ENCODE measurements around the gene ARHGAP26. TPM values are rescaled to one million over a fixed set of nuclear protein-coding genes. Genes with fewer than 3 reads are reported as not detected.

The ARHGAP26 gene
- total and polyA plus RNA-seq, 7 donors, result 5.4 to 25.5 (median 19.1) TPM

GRCh38 chr5:142772446-142773293 lies 2.5 kb downstream of the ARHGAP26 start:
- no peaks in the 10 kb centered on the region for H3K36me3 ChIP-seq
- no peaks in the 10 kb centered on the region for H3K9me3 ChIP-seq
- no peaks in the 10 kb centered on the region for H3K27me3 ChIP-seq
- WGBS, 2 donors, result 26 to 79% methylated on average over 6 of the region's 6 CpGs
- peak overlapping the region in 2 of 4 donors; percentile 89 to 90 for H3K27ac ChIP-seq
- DNase-seq, result no peak
- peak overlapping the region in 2 of 4 donors; percentile 74 to 81 for H3K4me3 ChIP-seq
- TF ChIP-seq POLR2A (IDR thresholded peaks at IDR 0.05) (no peak), CTCF (IDR thresholded peaks at IDR 0.05) (no peak), POLR2AphosphoS5 (IDR thresholded peaks at IDR 0.05) (no peak), EP300 (IDR thresholded peaks at IDR 0.05) (no peak)
- intact Hi-C loops (cut with DNase I), result loop anchor here (5.0 to 10.0 kb wide), 3 partner anchors 55 to 1400 kb away; partner anchors contain the start of genes KCTD16, NR3C1 and YIPF5
- H3K4me1 ChIP-seq, result peaks cover 0 to 20% (median 10%) of the 10 kb centered on the region in 4 donors

- intact Hi-C loops (cut with DNase I), result loop anchor here (10.0 kb wide), 1 partner anchor 628 kb away; the partner anchor contains the start of gene NR3C1
- TF ChIP-seq POLR2A (IDR thresholded peaks at IDR 0.05) (no peak), POLR2AphosphoS5 (IDR thresholded peaks at IDR 0.05) (no peak), EP300 (IDR thresholded peaks at IDR 0.05) (no peak), CTCF (IDR thresholded peaks at IDR 0.05) (no peak)
- H3K27me3 ChIP-seq, result no peaks in the 10 kb centered on the region
- no peak for DNase-seq
- H3K9me3 ChIP-seq, result no peaks in the 10 kb centered on the region
- H3K36me3 ChIP-seq, result no peaks in the 10 kb centered on the region
- WGBS, 2 donors, result 93 to 95% methylated on average over 2 of the region's 2 CpGs
- H3K4me3 ChIP-seq, result no peak overlapping the region
- no peak overlapping the region for H3K27ac ChIP-seq
- peaks cover 0 to 38% (median 29%) of the 10 kb centered on the region in 4 donors for H3K4me1 ChIP-seq
Measured at GRCh38 chr5:142777099-142777498, 6.9 kb downstream of the ARHGAP26 start.

GRCh38 chr5:142777850-142778249 lies 7.7 kb downstream of the ARHGAP26 start:
- no peaks in the 10 kb centered on the region for H3K27me3 ChIP-seq
- 83 to 92% methylated on average over 3 of the region's 3 CpGs for WGBS, 2 donors
- peaks cover 0 to 41% (median 29%) of the 10 kb centered on the region in 4 donors for H3K4me1 ChIP-seq
- no peaks in the 10 kb centered on the region for H3K36me3 ChIP-seq
- no peak overlapping the region for H3K4me3 ChIP-seq
- DNase-seq, result no peak
- H3K9me3 ChIP-seq, result no peaks in the 10 kb centered on the region
- intact Hi-C loops (cut with DNase I), result loop anchor here (10.0 kb wide), 1 partner anchor 627 kb away; the partner anchor contains the start of gene NR3C1
- no peak overlapping the region for H3K27ac ChIP-seq
- TF ChIP-seq POLR2AphosphoS5 (IDR thresholded peaks at IDR 0.05), result no peak
- TF ChIP-seq EP300 (IDR thresholded peaks at IDR 0.05), result no peak
- TF ChIP-seq CTCF (IDR thresholded peaks at IDR 0.05), result no peak
- no peak for TF ChIP-seq POLR2A (IDR thresholded peaks at IDR 0.05)

GRCh38 chr5:142779163-142779840 lies 9.1 kb downstream of the ARHGAP26 start:
- peak in 2 of 4 donors; percentile 48 to 71 for TF ChIP-seq EP300 (IDR thresholded peaks at IDR 0.05)
- TF ChIP-seq CTCF (IDR thresholded peaks at IDR 0.05), result no peak
- peak; percentile 6 to 87 (median 76) for TF ChIP-seq POLR2AphosphoS5 (IDR thresholded peaks at IDR 0.05)
- no peak for TF ChIP-seq POLR2A (IDR thresholded peaks at IDR 0.05)
- Histone ChIP-seq H3K27ac (peak overlapping the region; percentile 23 to 72 (median 67)), H3K36me3 (no peaks in the 10 kb centered on the region), H3K27me3 (no peaks in the 10 kb centered on the region), H3K9me3 (no peaks in the 10 kb centered on the region), H3K4me3 (no peak overlapping the region), H3K4me1 (peaks cover 0 to 56% (median 38%) of the 10 kb centered on the region in 4 donors)
- 55 to 72% methylated on average over 4 of the region's 4 CpGs for WGBS, 2 donors
- no peak for DNase-seq
- intact Hi-C loops (cut with DNase I), result loop anchor here (10.0 kb wide), 1 partner anchor 625 kb away; the partner anchor contains the start of gene NR3C1

All from sigmoid colon (tissue), 7 donors.